Gastrocnemius medialis (tissue), 4 donors: Measurements from ENCODE around the gene GJB3. TPM values are rescaled to one million over a fixed set of nuclear protein-coding genes. Genes with fewer than 3 reads are reported as not detected.

Experiments used
- ATAC-seq, 2 donors: fragments of 150-250 bp; one replicate each; pipeline ENCODE4 v1.9.1; 2016
- DNase-seq, 2 donors: peaks; one replicate each; pipeline ENCODE4 v3.0.0-alpha.2; 2019
- H3K27ac ChIP-seq, 4 donors: fragments of 200-600 bp; sonication (generic); 1 replicate in 1 of 4; 2 replicates in 3 of 4; pipeline ENCODE4 v1.5.1; 2016 to 2018; ENCODE audit warnings: mild to moderate bottlenecking in 2 of 4, moderate library complexity in 1 of 4
- H3K27me3 ChIP-seq, 3 donors: fragments of 200-600 bp; sonication (generic) in 2 of 3; 1 replicate in 1 of 3; 2 replicates in 2 of 3; pipeline versions ENCODE4 v1.5.1 to v1.6.0; 2016 to 2019; ENCODE audit warnings: mild to moderate bottlenecking in 1 of 3, moderate library complexity in 1 of 3
- H3K36me3 ChIP-seq, 2 donors: fragments of 200-600 bp; sonication (generic) in 1 of 2; one replicate each; pipeline ENCODE4 v1.5.1; 2017 to 2018
- H3K4me1 ChIP-seq, 2 donors: fragments of 200-600 bp; sonication (generic) in 1 of 2; one replicate each; pipeline ENCODE4 v1.5.1; 2016 to 2017; ENCODE audit warnings: mild to moderate bottlenecking in 2 of 2
- H3K4me3 ChIP-seq, 4 donors: fragments of 200-600 bp; sonication (generic) in 3 of 4; 1 replicate in 1 of 4; 2 replicates in 3 of 4; pipeline ENCODE4 v1.5.1; 2016 to 2019; ENCODE audit warnings: mild to moderate bottlenecking in 2 of 4
- H3K9me3 ChIP-seq, 3 donors: fragments of 200-600 bp; sonication (generic) in 2 of 3; 1 replicate in 1 of 3; 2 replicates in 2 of 3; pipeline ENCODE4 v1.5.1; 2016 to 2019
- POLR2A ChIP-seq, 2 donors: fragments of 450-650 bp; IDR thresholded peaks; one replicate each; pipeline ENCODE4 v1.6.1; 2017; ENCODE audit warnings: antibody characterized with exemption in 2 of 2, mild to moderate bottlenecking in 2 of 2, moderate library complexity in 2 of 2
- in situ Hi-C, 4 donors: fragments of 200-750 bp; cut with MboI; loops; one replicate each; pipeline versions ENCODE4 v1.15.0 to v1.8.0; 2017; ENCODE audit warnings: low sequenced_read_pairs in 4 of 4
- intact Hi-C: fragments of 100-400 bp; cut with DNase I; formaldehyde crosslinking; loops from one replicate; pipeline ENCODE4 v1.15.1; 2023; ENCODE audit warnings: low total_unique reads
- total RNA-seq, 4 donors: library from RNA; depleted of rRNA; stranded (reverse); fragments of >200 nt; gene quantifications; one replicate each; pipeline versions ENCODE4 v1.1.0 to v1.2.3, GENCODE V29; 2016
- TF ChIP-seq, protein P1 (sequence below), 5 experiments: fragments of 450-650 bp in 3 of 5; fragments of 200-600 bp in 2 of 5; sonication (generic) in 2 of 5; IDR thresholded peaks in 4 of 5; conservative IDR thresholded peaks in 1 of 5; 1 replicate in 4 of 5; 2 replicates in 1 of 5; pipeline ENCODE4 v1.5.1; 2016 to 2019; ENCODE audit warnings: antibody characterized with exemption in 5 of 5, mild to moderate bottlenecking in 3 of 5, moderate library complexity in 3 of 5

Gene GJB3
- total RNA-seq, 4 donors from 2014 or later, result not detected

DNA sequence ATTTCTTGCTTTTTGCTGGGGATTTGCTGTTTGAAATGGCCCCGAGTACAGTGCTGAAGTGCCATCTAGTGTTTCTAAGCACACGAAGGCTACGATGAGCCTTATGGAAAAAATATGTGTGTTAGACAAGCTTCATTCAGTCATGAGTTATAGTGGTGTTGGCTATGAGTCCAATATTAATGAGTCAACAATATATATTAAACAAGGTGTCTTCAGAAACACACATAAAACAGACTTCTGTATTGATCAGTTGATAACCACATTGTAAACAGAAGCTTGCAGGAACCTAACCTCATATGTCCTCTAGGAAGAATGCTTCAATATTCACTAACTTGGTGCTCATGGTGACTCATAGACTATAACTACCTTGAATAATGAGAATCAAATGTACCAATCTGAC is 27.9 kb upstream of the GJB3 start:
- in situ Hi-C loops, result no loop called here
- Histone ChIP-seq H3K4me1 (no peaks in the 10 kb centered on the region), H3K36me3 (no peaks in the 10 kb centered on the region), H3K27me3 (no peaks in the 10 kb centered on the region), H3K9me3 (no peaks in the 10 kb centered on the region), H3K27ac (no peak overlapping the region), H3K4me3 (no peak overlapping the region)
- intact Hi-C loops, result no loop called here
- no peak for DNase-seq
- no peak for ATAC-seq
- TF ChIP-seq, protein P1, sequence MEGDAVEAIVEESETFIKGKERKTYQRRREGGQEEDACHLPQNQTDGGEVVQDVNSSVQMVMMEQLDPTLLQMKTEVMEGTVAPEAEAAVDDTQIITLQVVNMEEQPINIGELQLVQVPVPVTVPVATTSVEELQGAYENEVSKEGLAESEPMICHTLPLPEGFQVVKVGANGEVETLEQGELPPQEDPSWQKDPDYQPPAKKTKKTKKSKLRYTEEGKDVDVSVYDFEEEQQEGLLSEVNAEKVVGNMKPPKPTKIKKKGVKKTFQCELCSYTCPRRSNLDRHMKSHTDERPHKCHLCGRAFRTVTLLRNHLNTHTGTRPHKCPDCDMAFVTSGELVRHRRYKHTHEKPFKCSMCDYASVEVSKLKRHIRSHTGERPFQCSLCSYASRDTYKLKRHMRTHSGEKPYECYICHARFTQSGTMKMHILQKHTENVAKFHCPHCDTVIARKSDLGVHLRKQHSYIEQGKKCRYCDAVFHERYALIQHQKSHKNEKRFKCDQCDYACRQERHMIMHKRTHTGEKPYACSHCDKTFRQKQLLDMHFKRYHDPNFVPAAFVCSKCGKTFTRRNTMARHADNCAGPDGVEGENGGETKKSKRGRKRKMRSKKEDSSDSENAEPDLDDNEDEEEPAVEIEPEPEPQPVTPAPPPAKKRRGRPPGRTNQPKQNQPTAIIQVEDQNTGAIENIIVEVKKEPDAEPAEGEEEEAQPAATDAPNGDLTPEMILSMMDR (IDR thresholded peaks at IDR 0.05 in 4 of 5, conservative IDR thresholded peaks at IDR 0.05 in 1 of 5), result no peak
- no peak for TF ChIP-seq POLR2A (IDR thresholded peaks at IDR 0.05)

DNA sequence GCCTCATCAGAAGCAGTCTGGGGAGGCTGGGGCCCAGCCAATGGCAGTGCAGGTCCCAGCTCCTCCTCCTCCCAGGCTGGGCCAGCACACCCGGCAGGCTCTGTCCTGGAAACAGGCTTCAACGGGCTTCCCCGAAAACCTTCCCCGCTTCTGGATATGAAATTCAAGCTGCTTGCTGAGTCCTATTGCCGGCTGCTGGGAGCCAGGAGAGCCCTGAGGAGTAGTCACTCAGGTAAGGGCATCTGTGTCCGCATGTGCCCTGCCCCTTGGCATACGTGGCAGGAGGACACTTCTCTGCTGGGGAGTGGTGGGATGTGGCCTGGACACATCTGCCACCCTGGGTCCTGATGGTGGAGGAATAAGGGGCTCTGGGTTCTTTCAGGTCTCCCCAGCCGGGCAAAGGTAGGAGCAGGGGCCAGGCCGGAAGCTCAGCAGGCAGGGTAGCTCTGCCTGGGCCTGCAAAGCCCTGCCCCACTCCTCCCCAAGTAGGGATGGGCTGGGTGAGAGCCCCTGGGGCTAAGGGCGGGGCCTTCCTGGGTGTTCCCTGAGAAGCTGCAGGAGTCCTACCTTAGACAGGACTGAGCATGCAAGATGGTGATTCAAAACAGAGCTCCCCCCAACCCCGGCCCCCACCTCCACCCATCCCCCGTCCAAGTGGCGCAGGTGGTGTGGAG is 25.9 kb upstream of the GJB3 start, which contains the start of gene GJB5:
GJB5 (plus strand) TSS at position 84 of the 674 bp plus-strand sequence. CDS start 2,284 bp downstream, outside the sequence.
- H3K4me1 ChIP-seq, result no peaks in the 10 kb centered on the region
- TF ChIP-seq, protein P1 (IDR thresholded peaks at IDR 0.05 in 4 of 5, conservative IDR thresholded peaks at IDR 0.05 in 1 of 5), result no peak
- TF ChIP-seq POLR2A (IDR thresholded peaks at IDR 0.05), result no peak
- intact Hi-C loops (no loop called here), in situ Hi-C loops (no loop called here)
- DNase-seq, result no peak
- H3K36me3 ChIP-seq, result no peaks in the 10 kb centered on the region
- no peaks in the 10 kb centered on the region for H3K27me3 ChIP-seq
- no peak for ATAC-seq
- H3K4me3 ChIP-seq, result no peak within 1 kb of the TSS
- no peaks in the 10 kb centered on the region for H3K9me3 ChIP-seq
- no peak within 1 kb of the TSS for H3K27ac ChIP-seq

DNA sequence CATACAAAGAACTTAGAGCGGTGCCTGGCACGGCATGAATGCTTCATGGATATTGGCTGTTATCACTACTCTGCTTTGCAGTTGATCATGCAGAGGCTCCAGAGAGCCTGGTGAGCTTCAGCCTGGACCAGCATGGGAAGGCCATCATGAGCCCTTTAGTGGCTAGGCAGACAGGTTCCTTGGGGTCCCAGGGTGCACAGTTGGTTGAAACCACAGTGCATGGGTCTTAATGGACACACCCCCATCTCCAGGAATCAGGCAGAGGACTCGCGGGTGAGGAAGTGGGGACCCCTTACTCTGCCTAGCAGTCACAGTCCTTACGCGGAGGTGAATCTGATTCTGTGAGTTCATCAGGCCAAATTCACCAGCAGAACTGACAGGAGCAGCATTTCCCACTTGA is 25.1 kb upstream of the GJB3 start:
- ATAC-seq, result no peak

DNA sequence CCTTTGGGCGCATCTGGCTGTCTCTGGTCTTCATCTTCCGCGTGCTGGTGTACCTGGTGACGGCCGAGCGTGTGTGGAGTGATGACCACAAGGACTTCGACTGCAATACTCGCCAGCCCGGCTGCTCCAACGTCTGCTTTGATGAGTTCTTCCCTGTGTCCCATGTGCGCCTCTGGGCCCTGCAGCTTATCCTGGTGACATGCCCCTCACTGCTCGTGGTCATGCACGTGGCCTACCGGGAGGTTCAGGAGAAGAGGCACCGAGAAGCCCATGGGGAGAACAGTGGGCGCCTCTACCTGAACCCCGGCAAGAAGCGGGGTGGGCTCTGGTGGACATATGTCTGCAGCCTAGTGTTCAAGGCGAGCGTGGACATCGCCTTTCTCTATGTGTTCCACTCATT is 23.6 kb upstream of the GJB3 start:
- ATAC-seq, result no peak
- in situ Hi-C loops (no loop called here), intact Hi-C loops (no loop called here)
- TF ChIP-seq, protein P1 (IDR thresholded peaks at IDR 0.05 in 4 of 5, conservative IDR thresholded peaks at IDR 0.05 in 1 of 5), result no peak
- TF ChIP-seq POLR2A (IDR thresholded peaks at IDR 0.05), result no peak
- no peaks in the 10 kb centered on the region for H3K9me3 ChIP-seq
- no peak overlapping the region for H3K27ac ChIP-seq
- DNase-seq, result no peak
- H3K4me3 ChIP-seq, result no peak overlapping the region
- no peaks in the 10 kb centered on the region for H3K36me3 ChIP-seq
- no peaks in the 10 kb centered on the region for H3K4me1 ChIP-seq
- H3K27me3 ChIP-seq, result no peaks in the 10 kb centered on the region

More for the DNA sequence above, 25.1 kb upstream of the GJB3 start:
- no peaks in the 10 kb centered on the region for H3K9me3 ChIP-seq
- H3K4me1 ChIP-seq, result no peaks in the 10 kb centered on the region
- DNase-seq, result no peak
- no peak overlapping the region for H3K4me3 ChIP-seq
- no peak overlapping the region for H3K27ac ChIP-seq
- intact Hi-C loops, result no loop called here
- H3K36me3 ChIP-seq, result no peaks in the 10 kb centered on the region
- in situ Hi-C loops, result no loop called here
- no peaks in the 10 kb centered on the region for H3K27me3 ChIP-seq
- TF ChIP-seq, protein P1 (IDR thresholded peaks at IDR 0.05 in 4 of 5, conservative IDR thresholded peaks at IDR 0.05 in 1 of 5), result no peak

DNA sequence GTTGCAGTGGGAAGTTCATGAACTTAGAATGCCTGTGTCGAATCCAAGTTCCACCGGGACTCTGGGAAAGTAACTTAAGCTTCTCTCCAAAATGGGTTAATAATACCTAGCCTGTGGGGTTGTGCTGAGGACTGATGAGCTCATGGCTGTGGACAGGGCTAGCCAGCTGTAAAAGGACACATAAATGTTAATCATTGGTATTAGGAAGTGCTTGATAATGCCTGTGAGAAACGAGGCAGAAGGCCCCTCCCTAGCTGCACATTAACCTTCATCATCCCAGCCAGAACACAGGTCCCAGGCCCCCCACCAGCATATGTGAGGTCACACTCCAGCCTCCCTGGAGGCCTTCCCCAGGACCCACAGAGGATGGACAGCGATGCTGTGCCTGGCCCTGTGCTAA is 22.3 kb upstream of the GJB3 start:
- Histone ChIP-seq H3K27me3 (no peaks in the 10 kb centered on the region), H3K36me3 (no peaks in the 10 kb centered on the region), H3K27ac (no peak overlapping the region), H3K4me3 (no peak overlapping the region), H3K4me1 (no peaks in the 10 kb centered on the region), H3K9me3 (no peaks in the 10 kb centered on the region)
- in situ Hi-C loops (no loop called here), intact Hi-C loops (no loop called here)
- TF ChIP-seq POLR2A (IDR thresholded peaks at IDR 0.05), result no peak
- TF ChIP-seq, protein P1 (IDR thresholded peaks at IDR 0.05 in 4 of 5, conservative IDR thresholded peaks at IDR 0.05 in 1 of 5), result no peak
- DNase-seq (no peak), ATAC-seq (no peak)
